GM23338 (cell line): Measurements from ENCODE around the gene TNS1. TPM values are rescaled to one million over a fixed set of nuclear protein-coding genes. Genes with fewer than 3 reads are reported as not detected.

ENCODE experiments used
- ATAC-seq: fragments of 200-7000 bp; cut with Tn5 transposase; 3 replicates; pipeline ENCODE4 v1.9.1; 2020
- DNase-seq: peaks from one replicate; pipeline ENCODE4 v3.0.0-alpha.2; 2015; ENCODE audit warnings: low spot score
- H2AFZ ChIP-seq: fragments of 200-600 bp; sonication (generic); 2 replicates; pipeline ENCODE4 v1.8.0; 2016; ENCODE audit warnings: antibody characterized with exemption, mild to moderate bottlenecking, moderate library complexity
- H3F3A ChIP-seq: fragments of 200-600 bp; sonication (generic); replicated peaks from 2 replicates; pipeline ENCODE4 v1.8.0; 2017; ENCODE audit warnings: antibody characterized with exemption, mixed run types, low read depth
- H3K27ac ChIP-seq: fragments of 200-600 bp; sonication (generic); 2 replicates; pipeline ENCODE4 v1.6.1; 2016; ENCODE audit warnings: low read depth
- H3K27me3 ChIP-seq: fragments of 200-600 bp; sonication (generic); 2 replicates; pipeline ENCODE4 v1.8.0; 2016; ENCODE audit warnings: mild to moderate bottlenecking, mixed run types, moderate library complexity; ENCODE audit not compliant: insufficient read depth
- H3K36me3 ChIP-seq: fragments of 200-600 bp; sonication (generic); 2 replicates; pipeline ENCODE4 v1.8.0; 2016; ENCODE audit warnings: mild to moderate bottlenecking; ENCODE audit not compliant: insufficient read depth
- H3K4me1 ChIP-seq: fragments of 200-600 bp; sonication (generic); 2 replicates; pipeline ENCODE4 v1.8.0; 2016; ENCODE audit warnings: mild to moderate bottlenecking, moderate library complexity; ENCODE audit not compliant: insufficient read depth
- H3K4me2 ChIP-seq: fragments of 200-600 bp; sonication (generic); 2 replicates; pipeline ENCODE4 v1.7.1; 2017; ENCODE audit warnings: mixed run types
- H3K4me3 ChIP-seq: fragments of 200-600 bp; sonication (generic); 2 replicates; pipeline ENCODE4 v1.6.1; 2016; ENCODE audit warnings: mixed run types
- H3K79me2 ChIP-seq: fragments of 200-600 bp; sonication (generic); replicated peaks from 2 replicates; pipeline ENCODE4 v1.8.0; 2017; ENCODE audit warnings: mild to moderate bottlenecking; ENCODE audit not compliant: insufficient read depth
- H3K9me2 ChIP-seq: fragments of 200-600 bp; sonication (generic); 2 replicates; pipeline ENCODE4 v1.8.0; 2017; ENCODE audit not compliant: insufficient read depth
- H4K20me1 ChIP-seq: fragments of 200-600 bp; sonication (generic); replicated peaks from 2 replicates; pipeline ENCODE4 v1.8.0; 2017; ENCODE audit warnings: mild to moderate bottlenecking; ENCODE audit not compliant: insufficient read depth
- H3K27ac Mint-ChIP-seq: 2 replicates; pipeline ENCODE4 v1.8.0; 2020; ENCODE audit warnings: inconsistent platforms, mild to moderate bottlenecking, moderate library complexity, mixed read lengths
- H3K27me3 Mint-ChIP-seq: 3 replicates; pipeline ENCODE4 v1.8.0; 2022; ENCODE audit warnings: low read depth, mild to moderate bottlenecking, moderate library complexity, mixed read lengths, inconsistent platforms; ENCODE audit not compliant: insufficient read depth, poor library complexity
- H3K36me3 Mint-ChIP-seq: 3 replicates; pipeline ENCODE4 v1.8.0; 2021; ENCODE audit warnings: low read depth, mild to moderate bottlenecking, inconsistent platforms, moderate library complexity, mixed read lengths
- H3K4me1 Mint-ChIP-seq: 3 replicates; pipeline ENCODE4 v1.8.0; 2020; ENCODE audit warnings: mild to moderate bottlenecking, inconsistent platforms, mixed read lengths
- H3K4me3 Mint-ChIP-seq: 3 replicates; pipeline ENCODE4 v1.8.0; 2021; ENCODE audit warnings: moderate library complexity, mild to moderate bottlenecking, inconsistent platforms, mixed read lengths
- H3K9me3 Mint-ChIP-seq: 3 replicates; pipeline ENCODE4 v1.8.0; 2020; ENCODE audit warnings: moderate library complexity, mild to moderate bottlenecking, inconsistent platforms, mixed read lengths
- CREB1 ChIP-seq: fragments of 250-450 bp; sonication (Bioruptor Pico); IDR thresholded peaks from 2 replicates; pipeline ENCODE4 v1.5.0; 2020; ENCODE audit warnings: low read depth, mild to moderate bottlenecking, moderate library complexity
- ETS1 ChIP-seq: IDR thresholded peaks from 2 replicates; pipeline ENCODE4 v1.6.1; 2016; ENCODE audit warnings: antibody characterized with exemption
- EZH2 ChIP-seq: fragments of 200-600 bp; sonication (generic); IDR thresholded peaks from one replicate; pipeline ENCODE4 v1.8.0; 2017; ENCODE audit warnings: antibody characterized with exemption, mild to moderate bottlenecking, low read depth; ENCODE audit not compliant: unreplicated experiment
- EZH2phosphoT487 ChIP-seq: fragments of 200-600 bp; sonication (generic); IDR thresholded peaks from one replicate; pipeline ENCODE4 v1.8.1; 2018; ENCODE audit warnings: antibody characterized with exemption; ENCODE audit not compliant: unreplicated experiment
- JUNB ChIP-seq: IDR thresholded peaks from one replicate; pipeline ENCODE4 v1.6.1; 2016; ENCODE audit warnings: antibody characterized with exemption; ENCODE audit not compliant: unreplicated experiment
- NANOG ChIP-seq: IDR thresholded peaks from 2 replicates; pipeline ENCODE4 v1.6.1; 2016; ENCODE audit warnings: antibody characterized with exemption, borderline replicate concordance
- POLR2AphosphoS5 ChIP-seq: IDR thresholded peaks from 2 replicates; pipeline ENCODE4 v1.6.1; 2016; ENCODE audit warnings: antibody characterized with exemption, low read depth
- STAT1 ChIP-seq: IDR thresholded peaks from one replicate; pipeline ENCODE4 v1.6.1; 2016; ENCODE audit warnings: antibody characterized with exemption; ENCODE audit not compliant: unreplicated experiment
- ZNF114 ChIP-seq: fragments of 250-450 bp; sonication (Bioruptor Pico); IDR thresholded peaks from 2 replicates; pipeline ENCODE4 v1.5.0; 2020; ENCODE audit warnings: mild to moderate bottlenecking, moderate library complexity
- ZNF331 ChIP-seq: fragments of 250-450 bp; sonication (Bioruptor Pico); IDR thresholded peaks from 2 replicates; pipeline ENCODE4 v1.5.0; 2020; ENCODE audit warnings: low read depth, mild to moderate bottlenecking, moderate library complexity
- polyA plus RNA-seq: library from polyadenylated mRNA; unstranded; fragments of >200 nt; fragmentation: Nextera tagmentation; extraction: Ambion mirVana; gene quantifications from 2 replicates; pipeline ENCODE4 v1.2.1, GENCODE V29; 2016
- total RNA-seq: library from RNA; depleted of rRNA; stranded (reverse); fragments of >200 nt; shearing (Covaris generic); gene quantifications from 2 replicates; pipeline ENCODE4 v1.2.3, GENCODE V29; 2014
- TF ChIP-seq, protein P1 (sequence below): IDR thresholded peaks from one replicate; pipeline ENCODE4 v1.6.1; 2018; ENCODE audit warnings: antibody characterized with exemption; ENCODE audit not compliant: unreplicated experiment
- TF ChIP-seq, protein P2 (sequence below), 2 experiments: fragments of 200-600 bp in 1 of 2; sonication (generic) in 1 of 2; conservative IDR thresholded peaks; 2 replicates each; pipeline versions ENCODE4 v1.5.1 to v1.6.1; 2016 to 2017; ENCODE audit warnings: antibody characterized with exemption in 2 of 2, low read depth in 2 of 2, mild to moderate bottlenecking in 2 of 2, moderate library complexity in 1 of 2
- TF ChIP-seq, protein P3 (sequence below): fragments of 250-450 bp; sonication (Bioruptor Pico); IDR thresholded peaks from 2 replicates; pipeline ENCODE4 v1.5.0; 2020; ENCODE audit warnings: mild to moderate bottlenecking, moderate library complexity

Gene TNS1
- total and polyA plus RNA-seq, 2 experiments from 2014 or later, result 2.0 to 7.4 TPM

DNA sequence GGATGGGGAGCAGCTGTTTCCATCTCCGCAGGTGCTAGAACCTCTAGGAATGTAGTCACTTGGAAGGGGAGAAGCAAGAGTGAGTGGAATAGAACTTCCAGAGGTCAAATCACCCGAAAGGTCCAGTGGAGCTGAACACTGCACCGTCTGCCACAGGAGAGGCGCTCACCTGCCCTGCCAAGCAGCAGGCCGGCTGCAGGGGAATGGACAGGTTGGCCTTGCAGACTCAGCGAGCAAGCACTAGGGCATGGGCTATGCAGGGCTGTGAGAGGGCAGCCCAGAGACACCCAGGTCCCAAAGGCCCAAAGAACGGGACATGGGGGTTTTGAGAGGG is 214.2 kb downstream of the TNS1 start:
- no peak overlapping the region for H3K27ac ChIP-seq
- no peak overlapping the region for H3K4me3 ChIP-seq
- peaks cover 6% of the 10 kb centered on the region; the same call in 2 of the 3 replicates for H3K36me3 Mint-ChIP-seq
- no peak overlapping the region for H3K27ac Mint-ChIP-seq
- H3K4me1 ChIP-seq, result no peaks in the 10 kb centered on the region; the same call in 1 of the 2 replicates
- DNase-seq, result no peak
- H3K36me3 ChIP-seq, result no peaks in the 10 kb centered on the region
- no peaks in the 10 kb centered on the region for H4K20me1 ChIP-seq
- no peak overlapping the region; the same call in 2 of the 3 replicates for H3K4me3 Mint-ChIP-seq
- H3F3A ChIP-seq, result no peaks in the 10 kb centered on the region
- H2AFZ ChIP-seq, result no peak overlapping the region
- no peaks in the 10 kb centered on the region for H3K27me3 ChIP-seq
- no peak for TF ChIP-seq STAT1
- TF ChIP-seq ETS1, result no peak
- no peak for TF ChIP-seq ZNF331 (CRISPR knock-in tag)
- TF ChIP-seq POLR2AphosphoS5, result no peak
- TF ChIP-seq NANOG, result no peak
- TF ChIP-seq, protein P1, sequence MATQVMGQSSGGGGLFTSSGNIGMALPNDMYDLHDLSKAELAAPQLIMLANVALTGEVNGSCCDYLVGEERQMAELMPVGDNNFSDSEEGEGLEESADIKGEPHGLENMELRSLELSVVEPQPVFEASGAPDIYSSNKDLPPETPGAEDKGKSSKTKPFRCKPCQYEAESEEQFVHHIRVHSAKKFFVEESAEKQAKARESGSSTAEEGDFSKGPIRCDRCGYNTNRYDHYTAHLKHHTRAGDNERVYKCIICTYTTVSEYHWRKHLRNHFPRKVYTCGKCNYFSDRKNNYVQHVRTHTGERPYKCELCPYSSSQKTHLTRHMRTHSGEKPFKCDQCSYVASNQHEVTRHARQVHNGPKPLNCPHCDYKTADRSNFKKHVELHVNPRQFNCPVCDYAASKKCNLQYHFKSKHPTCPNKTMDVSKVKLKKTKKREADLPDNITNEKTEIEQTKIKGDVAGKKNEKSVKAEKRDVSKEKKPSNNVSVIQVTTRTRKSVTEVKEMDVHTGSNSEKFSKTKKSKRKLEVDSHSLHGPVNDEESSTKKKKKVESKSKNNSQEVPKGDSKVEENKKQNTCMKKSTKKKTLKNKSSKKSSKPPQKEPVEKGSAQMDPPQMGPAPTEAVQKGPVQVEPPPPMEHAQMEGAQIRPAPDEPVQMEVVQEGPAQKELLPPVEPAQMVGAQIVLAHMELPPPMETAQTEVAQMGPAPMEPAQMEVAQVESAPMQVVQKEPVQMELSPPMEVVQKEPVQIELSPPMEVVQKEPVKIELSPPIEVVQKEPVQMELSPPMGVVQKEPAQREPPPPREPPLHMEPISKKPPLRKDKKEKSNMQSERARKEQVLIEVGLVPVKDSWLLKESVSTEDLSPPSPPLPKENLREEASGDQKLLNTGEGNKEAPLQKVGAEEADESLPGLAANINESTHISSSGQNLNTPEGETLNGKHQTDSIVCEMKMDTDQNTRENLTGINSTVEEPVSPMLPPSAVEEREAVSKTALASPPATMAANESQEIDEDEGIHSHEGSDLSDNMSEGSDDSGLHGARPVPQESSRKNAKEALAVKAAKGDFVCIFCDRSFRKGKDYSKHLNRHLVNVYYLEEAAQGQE, result no peak
- no peak for TF ChIP-seq CREB1
- no peak for TF ChIP-seq ZNF114
- TF ChIP-seq, protein P2, sequence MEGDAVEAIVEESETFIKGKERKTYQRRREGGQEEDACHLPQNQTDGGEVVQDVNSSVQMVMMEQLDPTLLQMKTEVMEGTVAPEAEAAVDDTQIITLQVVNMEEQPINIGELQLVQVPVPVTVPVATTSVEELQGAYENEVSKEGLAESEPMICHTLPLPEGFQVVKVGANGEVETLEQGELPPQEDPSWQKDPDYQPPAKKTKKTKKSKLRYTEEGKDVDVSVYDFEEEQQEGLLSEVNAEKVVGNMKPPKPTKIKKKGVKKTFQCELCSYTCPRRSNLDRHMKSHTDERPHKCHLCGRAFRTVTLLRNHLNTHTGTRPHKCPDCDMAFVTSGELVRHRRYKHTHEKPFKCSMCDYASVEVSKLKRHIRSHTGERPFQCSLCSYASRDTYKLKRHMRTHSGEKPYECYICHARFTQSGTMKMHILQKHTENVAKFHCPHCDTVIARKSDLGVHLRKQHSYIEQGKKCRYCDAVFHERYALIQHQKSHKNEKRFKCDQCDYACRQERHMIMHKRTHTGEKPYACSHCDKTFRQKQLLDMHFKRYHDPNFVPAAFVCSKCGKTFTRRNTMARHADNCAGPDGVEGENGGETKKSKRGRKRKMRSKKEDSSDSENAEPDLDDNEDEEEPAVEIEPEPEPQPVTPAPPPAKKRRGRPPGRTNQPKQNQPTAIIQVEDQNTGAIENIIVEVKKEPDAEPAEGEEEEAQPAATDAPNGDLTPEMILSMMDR (conservative IDR thresholded peaks at IDR 0.05; ENCODE audit: low read depth in 2 of 2), result no peak
- TF ChIP-seq EZH2, result no peak
- TF ChIP-seq JUNB, result no peak
- TF ChIP-seq EZH2phosphoT487, result no peak
- TF ChIP-seq, protein P3, sequence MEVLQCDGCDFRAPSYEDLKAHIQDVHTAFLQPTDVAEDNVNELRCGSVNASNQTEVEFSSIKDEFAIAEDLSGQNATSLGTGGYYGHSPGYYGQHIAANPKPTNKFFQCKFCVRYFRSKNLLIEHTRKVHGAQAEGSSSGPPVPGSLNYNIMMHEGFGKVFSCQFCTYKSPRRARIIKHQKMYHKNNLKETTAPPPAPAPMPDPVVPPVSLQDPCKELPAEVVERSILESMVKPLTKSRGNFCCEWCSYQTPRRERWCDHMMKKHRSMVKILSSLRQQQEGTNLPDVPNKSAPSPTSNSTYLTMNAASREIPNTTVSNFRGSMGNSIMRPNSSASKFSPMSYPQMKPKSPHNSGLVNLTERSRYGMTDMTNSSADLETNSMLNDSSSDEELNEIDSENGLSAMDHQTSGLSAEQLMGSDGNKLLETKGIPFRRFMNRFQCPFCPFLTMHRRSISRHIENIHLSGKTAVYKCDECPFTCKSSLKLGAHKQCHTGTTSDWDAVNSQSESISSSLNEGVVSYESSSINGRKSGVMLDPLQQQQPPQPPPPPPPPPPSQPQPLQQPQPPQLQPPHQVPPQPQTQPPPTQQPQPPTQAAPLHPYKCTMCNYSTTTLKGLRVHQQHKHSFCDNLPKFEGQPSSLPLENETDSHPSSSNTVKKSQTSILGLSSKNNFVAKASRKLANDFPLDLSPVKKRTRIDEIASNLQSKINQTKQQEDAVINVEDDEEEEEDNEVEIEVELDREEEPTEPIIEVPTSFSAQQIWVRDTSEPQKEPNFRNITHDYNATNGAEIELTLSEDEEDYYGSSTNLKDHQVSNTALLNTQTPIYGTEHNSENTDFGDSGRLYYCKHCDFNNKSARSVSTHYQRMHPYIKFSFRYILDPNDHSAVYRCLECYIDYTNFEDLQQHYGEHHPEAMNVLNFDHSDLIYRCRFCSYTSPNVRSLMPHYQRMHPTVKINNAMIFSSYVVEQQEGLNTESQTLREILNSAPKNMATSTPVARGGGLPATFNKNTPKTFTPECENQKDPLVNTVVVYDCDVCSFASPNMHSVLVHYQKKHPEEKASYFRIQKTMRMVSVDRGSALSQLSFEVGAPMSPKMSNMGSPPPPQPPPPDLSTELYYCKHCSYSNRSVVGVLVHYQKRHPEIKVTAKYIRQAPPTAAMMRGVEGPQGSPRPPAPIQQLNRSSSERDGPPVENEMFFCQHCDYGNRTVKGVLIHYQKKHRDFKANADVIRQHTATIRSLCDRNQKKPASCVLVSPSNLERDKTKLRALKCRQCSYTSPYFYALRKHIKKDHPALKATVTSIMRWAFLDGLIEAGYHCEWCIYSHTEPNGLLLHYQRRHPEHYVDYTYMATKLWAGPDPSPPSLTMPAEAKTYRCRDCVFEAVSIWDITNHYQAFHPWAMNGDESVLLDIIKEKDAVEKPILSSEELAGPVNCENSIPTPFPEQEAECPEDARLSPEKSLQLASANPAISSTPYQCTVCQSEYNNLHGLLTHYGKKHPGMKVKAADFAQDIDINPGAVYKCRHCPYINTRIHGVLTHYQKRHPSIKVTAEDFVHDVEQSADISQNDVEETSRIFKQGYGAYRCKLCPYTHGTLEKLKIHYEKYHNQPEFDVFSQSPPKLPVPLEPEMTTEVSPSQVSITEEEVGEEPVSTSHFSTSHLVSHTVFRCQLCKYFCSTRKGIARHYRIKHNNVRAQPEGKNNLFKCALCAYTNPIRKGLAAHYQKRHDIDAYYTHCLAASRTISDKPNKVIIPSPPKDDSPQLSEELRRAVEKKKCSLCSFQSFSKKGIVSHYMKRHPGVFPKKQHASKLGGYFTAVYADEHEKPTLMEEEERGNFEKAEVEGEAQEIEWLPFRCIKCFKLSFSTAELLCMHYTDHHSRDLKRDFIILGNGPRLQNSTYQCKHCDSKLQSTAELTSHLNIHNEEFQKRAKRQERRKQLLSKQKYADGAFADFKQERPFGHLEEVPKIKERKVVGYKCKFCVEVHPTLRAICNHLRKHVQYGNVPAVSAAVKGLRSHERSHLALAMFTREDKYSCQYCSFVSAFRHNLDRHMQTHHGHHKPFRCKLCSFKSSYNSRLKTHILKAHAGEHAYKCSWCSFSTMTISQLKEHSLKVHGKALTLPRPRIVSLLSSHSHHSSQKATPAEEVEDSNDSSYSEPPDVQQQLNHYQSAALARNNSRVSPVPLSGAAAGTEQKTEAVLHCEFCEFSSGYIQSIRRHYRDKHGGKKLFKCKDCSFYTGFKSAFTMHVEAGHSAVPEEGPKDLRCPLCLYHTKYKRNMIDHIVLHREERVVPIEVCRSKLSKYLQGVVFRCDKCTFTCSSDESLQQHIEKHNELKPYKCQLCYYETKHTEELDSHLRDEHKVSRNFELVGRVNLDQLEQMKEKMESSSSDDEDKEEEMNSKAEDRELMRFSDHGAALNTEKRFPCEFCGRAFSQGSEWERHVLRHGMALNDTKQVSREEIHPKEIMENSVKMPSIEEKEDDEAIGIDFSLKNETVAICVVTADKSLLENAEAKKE (CRISPR knock-in tag), result no peak
- H3K4me2 ChIP-seq, result no peak overlapping the region
- no peaks in the 10 kb centered on the region for H3K79me2 ChIP-seq
- no peaks in the 10 kb centered on the region for H3K9me2 ChIP-seq
- peaks cover 13% of the 10 kb centered on the region for H3K27me3 Mint-ChIP-seq
- H3K4me1 Mint-ChIP-seq, result peaks cover 12% of the 10 kb centered on the region
- peaks cover 20% of the 10 kb centered on the region for H3K9me3 Mint-ChIP-seq
- ATAC-seq, result no peak
